Astrocyte of the cerebellum (primary cell): Measurements from ENCODE around the gene MCTS1.

Experiments
- DNase-seq: peaks from one replicate; pipeline ENCODE4 v3.0.0-alpha.2; 2011; ENCODE audit warnings: low read depth
- H3K4me3 ChIP-seq: 2 replicates; pipeline ENCODE4 v1.5.1; 2011; ENCODE audit warnings: mild to moderate bottlenecking, low read depth, low read length, moderate library complexity
- CTCF ChIP-seq: IDR thresholded peaks from 2 replicates; pipeline ENCODE4 v1.5.1; 2012; ENCODE audit warnings: low read length, low read depth, moderate library complexity, mild to moderate bottlenecking; ENCODE audit errors: missing control alignments
- in situ Hi-C: cut with HindIII; loops from 2 replicates; pipeline ENCODE4 v1.10.0; 2017; ENCODE audit warnings: low sequenced_read_pairs

Gene MCTS1

GRCh38 chrX:120561634-120562568 lies 42.0 kb upstream of the MCTS1 start:
- H3K4me3 ChIP-seq: peak overlapping the region; percentile 59
- DNase-seq: no peak
- in situ Hi-C loops: no loop called here

GRCh38 chrX:120562569-120562926 lies 41.4 kb upstream of the MCTS1 start:
- no peak for DNase-seq
- in situ Hi-C loops: no loop called here
- no peak for TF ChIP-seq CTCF
- no peak overlapping the region for H3K4me3 ChIP-seq

More at GRCh38 chrX:120561634-120562568, 42.0 kb upstream of the MCTS1 start:
- no peak for TF ChIP-seq CTCF

- H3K4me3 ChIP-seq: no peak overlapping the region
- in situ Hi-C loops: no loop called here
- DNase-seq: no peak
- no peak for TF ChIP-seq CTCF
Measured at GRCh38 chrX:120564925-120565324, 39.0 kb upstream of the MCTS1 start.

GRCh38 chrX:120566817-120567216 lies 37.1 kb upstream of the MCTS1 start:
- in situ Hi-C loops: no loop called here
- no peak for DNase-seq
- TF ChIP-seq CTCF: no peak
- H3K4me3 ChIP-seq: no peak overlapping the region

GRCh38 chrX:120568035-120568434 lies 35.9 kb upstream of the MCTS1 start:
- in situ Hi-C loops: no loop called here
- no peak overlapping the region for H3K4me3 ChIP-seq
- no peak for TF ChIP-seq CTCF
- DNase-seq: no peak

GRCh38 chrX:120568609-120569008 lies 35.3 kb upstream of the MCTS1 start:
- no peak overlapping the region for H3K4me3 ChIP-seq
- DNase-seq: no peak
- TF ChIP-seq CTCF: no peak
- in situ Hi-C loops: no loop called here
